ENCODE measurements around the gene SMYD1. TPM values are rescaled to one million over a fixed set of nuclear protein-coding genes. Genes with fewer than 3 reads are reported as not detected.

Gene SMYD1
- total RNA-seq, 4 donors from 2014 or later: not detected

- no peaks in the 10 kb centered on the region for H3K9me3 ChIP-seq
- H3K4me3 ChIP-seq: no peak overlapping the region
- H3K27me3 ChIP-seq: no peaks in the 10 kb centered on the region
- DNase-seq (ENCODE audit: low spot score in 2 of 2): no peak
- no peaks in the 10 kb centered on the region for H3K4me1 ChIP-seq
- no peak for TF ChIP-seq CTCF (IDR thresholded peaks at IDR 0.05)
- TF ChIP-seq POLR2A (IDR thresholded peaks at IDR 0.05): no peak
- no peak for TF ChIP-seq EP300 (IDR thresholded peaks at IDR 0.05)
- TF ChIP-seq POLR2AphosphoS5 (IDR thresholded peaks at IDR 0.05): no peak
- H3K36me3 ChIP-seq: peaks cover 47% of the 10 kb centered on the region
- WGBS: 87% methylated on average over 10 of the region's 10 CpGs
- H3K27ac ChIP-seq: no peak overlapping the region
Observed at GRCh38 chr2:88027697-88028389, 39.8 kb upstream of the SMYD1 start.

GRCh38 chr2:88028931-88029330, 38.7 kb upstream of the SMYD1 start:
- H3K27ac ChIP-seq: no peak overlapping the region
- 95% methylated on average over 4 of the region's 4 CpGs for WGBS
- peaks cover 53% of the 10 kb centered on the region for H3K36me3 ChIP-seq
- no peaks in the 10 kb centered on the region for H3K4me1 ChIP-seq
- H3K27me3 ChIP-seq: no peaks in the 10 kb centered on the region
- TF ChIP-seq EP300 (IDR thresholded peaks at IDR 0.05): no peak
- no peak for TF ChIP-seq CTCF (IDR thresholded peaks at IDR 0.05)
- no peak for TF ChIP-seq POLR2AphosphoS5 (IDR thresholded peaks at IDR 0.05)
- no peak for TF ChIP-seq POLR2A (IDR thresholded peaks at IDR 0.05)
- no peak for DNase-seq (ENCODE audit: low spot score in 2 of 2)
- no peaks in the 10 kb centered on the region for H3K9me3 ChIP-seq
- H3K4me3 ChIP-seq: no peak overlapping the region

- WGBS: 90% methylated on average over 7 of the region's 7 CpGs
- H3K9me3 ChIP-seq: no peaks in the 10 kb centered on the region
- no peak overlapping the region for H3K4me3 ChIP-seq
- peaks cover 55% of the 10 kb centered on the region for H3K36me3 ChIP-seq
- H3K27me3 ChIP-seq: no peaks in the 10 kb centered on the region
- no peaks in the 10 kb centered on the region for H3K4me1 ChIP-seq
- TF ChIP-seq POLR2AphosphoS5 (IDR thresholded peaks at IDR 0.05): no peak
- TF ChIP-seq EP300 (IDR thresholded peaks at IDR 0.05): no peak
- TF ChIP-seq CTCF (IDR thresholded peaks at IDR 0.05): no peak
- TF ChIP-seq POLR2A (IDR thresholded peaks at IDR 0.05): no peak
- DNase-seq (ENCODE audit: low spot score in 2 of 2): no peak
- H3K27ac ChIP-seq: no peak overlapping the region
Observed at GRCh38 chr2:88032070-88032702, 35.4 kb upstream of the SMYD1 start.

GRCh38 chr2:88036182-88036581, 31.4 kb upstream of the SMYD1 start:
- H3K9me3 ChIP-seq: no peaks in the 10 kb centered on the region
- no peaks in the 10 kb centered on the region for H3K27me3 ChIP-seq
- H3K27ac ChIP-seq: no peak overlapping the region
- H3K4me3 ChIP-seq: no peak overlapping the region
- peaks cover 29% of the 10 kb centered on the region for H3K36me3 ChIP-seq
- 84% methylated on average over 2 of the region's 2 CpGs for WGBS
- no peak for TF ChIP-seq CTCF (IDR thresholded peaks at IDR 0.05)
- no peak for TF ChIP-seq POLR2A (IDR thresholded peaks at IDR 0.05)
- TF ChIP-seq POLR2AphosphoS5 (IDR thresholded peaks at IDR 0.05): no peak
- TF ChIP-seq EP300 (IDR thresholded peaks at IDR 0.05): no peak
- H3K4me1 ChIP-seq: no peaks in the 10 kb centered on the region
- DNase-seq (ENCODE audit: low spot score in 2 of 2): no peak

- no peak overlapping the region for H3K4me3 ChIP-seq
- H3K9me3 ChIP-seq: no peaks in the 10 kb centered on the region
- H3K27me3 ChIP-seq: no peaks in the 10 kb centered on the region
- no peak overlapping the region for H3K27ac ChIP-seq
- DNase-seq (ENCODE audit: low spot score in 2 of 2): no peak
- no peaks in the 10 kb centered on the region for H3K4me1 ChIP-seq
- no peak for TF ChIP-seq CTCF (IDR thresholded peaks at IDR 0.05)
- TF ChIP-seq POLR2AphosphoS5 (IDR thresholded peaks at IDR 0.05): no peak
- TF ChIP-seq EP300 (IDR thresholded peaks at IDR 0.05): no peak
- TF ChIP-seq POLR2A (IDR thresholded peaks at IDR 0.05): no peak
- H3K36me3 ChIP-seq: peaks cover 24% of the 10 kb centered on the region
Observed at GRCh38 chr2:88036606-88037005, 31.0 kb upstream of the SMYD1 start.
